Naive thymus-derived CD4-positive, alpha-beta T cell (primary cell): ENCODE data around the gene SPEF1. TPM values are rescaled to one million over a fixed set of nuclear protein-coding genes. Genes with fewer than 3 reads are reported as not detected.

Source experiments
- ATAC-seq: fragments of 150-1000 bp; cut with Tn5 transposase; 2 replicates; pipeline ENCODE4 v1.10.0; 2021; ENCODE audit warnings: mild to moderate bottlenecking, moderate library complexity
- CTCF ChIA-PET: fragments of 350-600 bp; sonication (Branson Sonifier 250); formaldehyde crosslinking; loops from one replicate; lab custom pipeline; 2021; ENCODE audit warnings: antibody characterized with exemption; lab: Charles Lee
- POLR2A ChIA-PET: fragments of 350-600 bp; sonication (Branson Sonifier 250); formaldehyde crosslinking; loops from one replicate; lab custom pipeline; 2021; ENCODE audit warnings: antibody characterized with exemption, inconsistent platforms; lab: Charles Lee
- DNase-seq, 9 donors: peaks; one replicate each; pipeline versions ENCODE4 v3.0.0 to v3.0.0-alpha.2; 2020 to 2022; ENCODE audit warnings: mixed read lengths in 1 of 9
- H3K27ac ChIP-seq: one replicate; pipeline ENCODE4 v1.7.0; 2013; ENCODE audit warnings: mild to moderate bottlenecking, low read depth, low read length, moderate library complexity
- H3K27me3 ChIP-seq, 2 donors: one replicate each; pipeline ENCODE4 v1.7.0; 2013; ENCODE audit warnings: low read length in 2 of 2, mild to moderate bottlenecking in 2 of 2, moderate library complexity in 2 of 2; ENCODE audit not compliant: control insufficient read depth in 2 of 2, insufficient read depth in 2 of 2
- H3K36me3 ChIP-seq, 3 experiments: 1 replicate in 2 of 3; 2 replicates in 1 of 3; pipeline ENCODE4 v1.7.0; 2013; ENCODE audit warnings: low read length in 3 of 3, mild to moderate bottlenecking in 3 of 3, moderate library complexity in 1 of 3; ENCODE audit not compliant: insufficient read depth in 3 of 3, control insufficient read depth in 2 of 3
- H3K4me1 ChIP-seq, 2 donors: one replicate each; pipeline ENCODE4 v1.7.0; 2013; ENCODE audit warnings: low read length in 2 of 2, mild to moderate bottlenecking in 2 of 2, moderate library complexity in 1 of 2; ENCODE audit not compliant: control insufficient read depth in 2 of 2, insufficient read depth in 2 of 2
- H3K4me3 ChIP-seq: 2 replicates; pipeline ENCODE4 v1.7.0; 2013; ENCODE audit warnings: mild to moderate bottlenecking, low read length
- H3K9me3 ChIP-seq, 3 experiments: 1 replicate in 2 of 3; 2 replicates in 1 of 3; pipeline ENCODE4 v1.7.0; 2013; ENCODE audit warnings: low read length in 3 of 3; ENCODE audit not compliant: control insufficient read depth in 2 of 3
- H3K27ac Mint-ChIP-seq, 9 donors: one replicate each; pipeline ENCODE4 v1.8.0; 2020 to 2022; ENCODE audit warnings: mixed read lengths in 9 of 9, mild to moderate bottlenecking in 8 of 9, moderate library complexity in 5 of 9, inconsistent platforms in 2 of 9
- H3K27me3 Mint-ChIP-seq, 5 donors: one replicate each; pipeline ENCODE4 v1.8.0; 2021 to 2022; ENCODE audit warnings: mixed read lengths in 5 of 5, mild to moderate bottlenecking in 1 of 5
- H3K36me3 Mint-ChIP-seq, 5 donors: one replicate each; pipeline ENCODE4 v1.8.0; 2020 to 2022; ENCODE audit warnings: mixed read lengths in 5 of 5, mild to moderate bottlenecking in 3 of 5, inconsistent platforms in 1 of 5
- H3K4me1 Mint-ChIP-seq, 7 donors: one replicate each; pipeline ENCODE4 v1.8.0; 2020 to 2022; ENCODE audit warnings: mixed read lengths in 7 of 7, mild to moderate bottlenecking in 3 of 7, inconsistent platforms in 1 of 7
- H3K4me3 Mint-ChIP-seq, 10 donors: one replicate each; pipeline ENCODE4 v1.8.0; 2020 to 2022; ENCODE audit warnings: mild to moderate bottlenecking in 10 of 10, mixed read lengths in 10 of 10, moderate library complexity in 6 of 10, inconsistent platforms in 2 of 10
- H3K9me3 Mint-ChIP-seq, 11 donors: one replicate each; pipeline ENCODE4 v1.8.0; 2020 to 2022; ENCODE audit warnings: mixed read lengths in 11 of 11, mild to moderate bottlenecking in 4 of 11, inconsistent platforms in 1 of 11, moderate library complexity in 1 of 11
- intact Hi-C, 2 donors: fragments of 100-400 bp; cut with micrococcal nuclease; formaldehyde crosslinking; loops; one replicate each; pipeline ENCODE4 v1.15.1; 2023
- polyA plus RNA-seq, 2 donors: library from polyadenylated mRNA; unstranded; fragments of 300-500 nt; fragmentation: Illumina TruSeq; gene quantifications; one replicate each; pipeline ENCODE4 v1.2.3, GENCODE V29; 2021
- total RNA-seq, 6 experiments: library from RNA in 5 of 6; stranded (reverse) in 5 of 6; gene quantifications; 1 replicate in 5 of 6; 2 replicates in 1 of 6; pipeline ENCODE4 v1.2.3 and lab custom pipeline; 2021 to 2026

The SPEF1 gene
- total and polyA plus RNA-seq, 7 experiments from 2014 or later = 0.24 to 0.32 (median 0.29) TPM; not detected in 4

GRCh38 chr20:3757268-3757667 is 24.0 kb downstream of the SPEF1 start:
- no peak overlapping the region for H3K27ac ChIP-seq
- no peak overlapping the region for H3K27ac Mint-ChIP-seq

GRCh38 chr20:3755814-3756480 is 25.3 kb downstream of the SPEF1 start:
- peak overlapping the region in 1 of 9 donors; percentile 38 for H3K27ac Mint-ChIP-seq
- H3K4me1 ChIP-seq = peaks cover 0 to 5% of the 10 kb centered on the region in 2 donors
- no peak for ATAC-seq
- DNase-seq = no peak
- H3K4me3 Mint-ChIP-seq = no peak overlapping the region
- H3K4me3 ChIP-seq = no peak overlapping the region
- H3K27ac ChIP-seq = no peak overlapping the region
- CTCF ChIA-PET = interaction anchor here (0.9 to 2.9 kb wide), 3 partner anchors 8 to 329 kb away, joined by 3 to 14 read pairs (median 4); partner anchors contain the start of gene ADISSP
- no peaks in the 10 kb centered on the region for H3K27me3 ChIP-seq
- peaks cover 0 to 13% (median 4%) of the 10 kb centered on the region in 7 donors for H3K4me1 Mint-ChIP-seq
- POLR2A ChIA-PET = no interaction called here
- peaks cover 0 to 24% (median 0%) of the 10 kb centered on the region in 3 experiments for H3K36me3 ChIP-seq
- H3K27me3 Mint-ChIP-seq = no peaks in the 10 kb centered on the region
- no peaks in the 10 kb centered on the region for H3K9me3 ChIP-seq
- intact Hi-C loops = no loop called here
- H3K36me3 Mint-ChIP-seq = peaks cover 0 to 14% (median 3%) of the 10 kb centered on the region in 5 donors
- no peaks in the 10 kb centered on the region for H3K9me3 Mint-ChIP-seq

More at GRCh38 chr20:3757268-3757667, 24.0 kb downstream of the SPEF1 start:
- Histone ChIP-seq H3K9me3 (no peaks in the 10 kb centered on the region), H3K27me3 (no peaks in the 10 kb centered on the region), H3K36me3 (peaks cover 0 to 24% (median 0%) of the 10 kb centered on the region in 3 experiments), H3K4me1 (peaks cover 0 to 5% of the 10 kb centered on the region in 2 donors), H3K4me3 (no peak overlapping the region)
- ChIA-PET CTCF (interaction anchor here (1.4 to 2.9 kb wide), 2 partner anchors 11 to 98 kb away, joined by 5 to 14 read pairs; partner anchors contain the start of gene ADISSP), POLR2A (interaction anchor here (3.1 kb wide), 1 partner anchor 11 kb away, joined by 12 read pairs; the partner anchor contains the start of gene ADISSP)
- DNase-seq = no peak
- intact Hi-C loops = no loop called here
- no peak overlapping the region for H3K4me3 Mint-ChIP-seq
- H3K36me3 Mint-ChIP-seq = peaks cover 0 to 13% (median 3%) of the 10 kb centered on the region in 5 donors
- H3K4me1 Mint-ChIP-seq = peaks cover 0 to 10% (median 6%) of the 10 kb centered on the region in 7 donors
- H3K9me3 Mint-ChIP-seq = no peaks in the 10 kb centered on the region
- ATAC-seq = no peak
- H3K27me3 Mint-ChIP-seq = no peaks in the 10 kb centered on the region

DNA sequence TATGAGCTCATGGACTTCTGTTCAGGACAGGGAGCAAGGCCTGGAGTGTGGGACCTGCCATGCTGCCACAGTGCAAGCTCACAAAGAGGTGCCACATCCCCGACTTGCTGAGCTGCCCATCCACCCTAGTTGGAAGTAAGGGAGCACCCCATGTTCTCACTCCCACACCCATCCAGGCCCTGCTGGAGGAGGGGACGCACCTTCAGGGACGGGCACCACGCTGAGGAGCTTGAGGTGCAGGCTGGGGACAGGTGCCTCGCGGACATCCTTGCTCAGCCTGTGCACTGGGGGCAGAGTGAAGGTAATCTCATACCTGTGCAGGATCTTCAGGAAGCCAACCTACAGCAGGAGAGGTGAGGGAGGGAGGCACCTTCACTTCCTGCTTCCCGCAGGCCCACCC is 26.0 kb downstream of the SPEF1 start:
- intact Hi-C loops = no loop called here
- CTCF ChIA-PET = interaction anchor here (0.9 to 3.3 kb wide), 4 partner anchors 9 to 330 kb away, joined by 3 to 24 read pairs (median 10); partner anchors contain the start of gene ADISSP
- H3K4me1 Mint-ChIP-seq = peaks cover 0 to 15% (median 4%) of the 10 kb centered on the region in 7 donors

DNA sequence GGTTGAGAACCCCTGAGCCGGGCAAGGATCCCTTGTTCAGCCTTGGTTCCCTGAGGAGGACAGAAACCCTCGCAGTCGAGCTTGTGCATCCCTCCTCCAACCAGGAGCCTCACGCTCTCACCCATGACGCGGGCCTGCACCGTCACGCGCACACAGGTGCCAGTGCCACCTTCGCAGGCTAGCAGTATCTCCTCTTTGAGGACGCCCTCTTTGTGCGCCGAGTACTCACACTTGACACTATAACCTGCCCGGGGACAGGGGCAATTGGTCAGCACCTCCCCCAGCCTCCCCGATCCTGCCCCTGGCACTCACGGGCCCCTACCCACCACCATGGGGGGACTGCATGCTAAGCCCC is 27.0 kb downstream of the SPEF1 start:
- H3K4me1 ChIP-seq = peaks cover 0 to 5% of the 10 kb centered on the region in 2 donors
- intact Hi-C loops = no loop called here
- no peaks in the 10 kb centered on the region for H3K27me3 Mint-ChIP-seq

More for the DNA sequence above, 26.0 kb downstream of the SPEF1 start:
- Histone ChIP-seq H3K27ac (no peak overlapping the region), H3K4me3 (no peak overlapping the region), H3K9me3 (no peaks in the 10 kb centered on the region), H3K27me3 (no peaks in the 10 kb centered on the region), H3K36me3 (peaks cover 0 to 24% (median 0%) of the 10 kb centered on the region in 3 experiments), H3K4me1 (peaks cover 0 to 5% of the 10 kb centered on the region in 2 donors)
- H3K27me3 Mint-ChIP-seq = no peaks in the 10 kb centered on the region
- POLR2A ChIA-PET = no interaction called here
- H3K36me3 Mint-ChIP-seq = peaks cover 0 to 17% (median 3%) of the 10 kb centered on the region in 5 donors
- no peak overlapping the region for H3K4me3 Mint-ChIP-seq
- no peak for ATAC-seq
- H3K9me3 Mint-ChIP-seq = no peaks in the 10 kb centered on the region
- no peak overlapping the region for H3K27ac Mint-ChIP-seq
- no peak for DNase-seq

GRCh38 chr20:3753501-3754275 is 27.6 kb downstream of the SPEF1 start:
- Histone ChIP-seq H3K9me3 (no peaks in the 10 kb centered on the region), H3K4me1 (peaks cover 0 to 5% of the 10 kb centered on the region in 2 donors), H3K4me3 (no peak overlapping the region), H3K36me3 (peaks cover 0 to 24% (median 0%) of the 10 kb centered on the region in 3 experiments), H3K27me3 (no peaks in the 10 kb centered on the region), H3K27ac (no peak overlapping the region)
- peak overlapping the region in 2 of 9 donors; percentile 34 to 86 for H3K27ac Mint-ChIP-seq
- intact Hi-C loops = loop anchor here (1.0 to 2.0 kb wide), 7 partner anchors 15 to 339 kb away; partner anchors contain the start of genes AP5S1 (in 2 of the 2), MAVS (in 1 of the 2) and SPEF1 (in 1 of the 2)
- H3K9me3 Mint-ChIP-seq = no peaks in the 10 kb centered on the region
- ChIA-PET POLR2A (interaction anchor here (1.2 to 1.5 kb wide), 3 partner anchors 14 to 101 kb away, joined by 3 to 12 read pairs (median 5); partner anchors contain the start of gene ADISSP), CTCF (interaction anchor here (0.5 to 3.3 kb wide), 5 partner anchors 11 to 102 kb away, joined by 3 to 24 read pairs (median 4); partner anchors contain the start of gene ADISSP)
- H3K4me1 Mint-ChIP-seq = peaks cover 0 to 15% (median 4%) of the 10 kb centered on the region in 7 donors
- peaks cover 0 to 17% (median 3%) of the 10 kb centered on the region in 5 donors for H3K36me3 Mint-ChIP-seq
- no peaks in the 10 kb centered on the region for H3K27me3 Mint-ChIP-seq
- no peak for ATAC-seq
- DNase-seq = no peak
- H3K4me3 Mint-ChIP-seq = no peak overlapping the region

More for the DNA sequence above, 27.0 kb downstream of the SPEF1 start:
- H3K27me3 ChIP-seq = no peaks in the 10 kb centered on the region
- H3K9me3 Mint-ChIP-seq = no peaks in the 10 kb centered on the region
- peaks cover 0 to 15% (median 4%) of the 10 kb centered on the region in 7 donors for H3K4me1 Mint-ChIP-seq
- ChIA-PET CTCF (interaction anchor here (0.5 to 3.3 kb wide), 4 partner anchors 13 to 101 kb away, joined by 3 to 24 read pairs (median 10); partner anchors contain the start of gene ADISSP), POLR2A (interaction anchor here (0.6 kb wide), 1 partner anchor 107 kb away, joined by 5 read pairs; no protein-coding TSS in a partner anchor)
- H3K4me3 ChIP-seq = no peak overlapping the region
- no peak overlapping the region for H3K4me3 Mint-ChIP-seq
- ATAC-seq (no peak), DNase-seq (no peak)
- no peak overlapping the region for H3K27ac ChIP-seq
- H3K27ac Mint-ChIP-seq = peak overlapping the region in 1 of 9 donors; percentile 30
- peaks cover 0 to 24% (median 0%) of the 10 kb centered on the region in 3 experiments for H3K36me3 ChIP-seq
- H3K36me3 Mint-ChIP-seq = peaks cover 0 to 17% (median 3%) of the 10 kb centered on the region in 5 donors
- H3K9me3 ChIP-seq = no peaks in the 10 kb centered on the region
